Lung microvascular endothelial cell (primary cell): ENCODE results near the gene LRRFIP1. TPM values are rescaled to one million over a fixed set of nuclear protein-coding genes. Genes with fewer than 3 reads are reported as not detected.
"Not testable (repeated sequence)": the region's sequence is repeated elsewhere in the genome, so short reads cannot be mapped to it uniquely, and the experiment has no call there.

Source experiments
- DNase-seq, 2 donors: peaks; one replicate each; pipeline versions ENCODE4 v3.0.0 to v3.0.0-alpha.2; 2010; ENCODE audit warnings: low read depth in 2 of 2
- total RNA-seq: library from RNA; depleted of rRNA; stranded (reverse); fragments of >200 nt; gene quantifications from 2 replicates; pipeline ENCODE4 v1.2.1, GENCODE V29; 2014

LRRFIP1 gene
- total RNA-seq, 1 donor from 2014 or later, result 89.3 TPM

GRCh38 chr2:237766340-237766739 is 139.0 kb downstream of the LRRFIP1 start:
- DNase-seq, result peak in 1 of 2 donors; percentile 22

- no peak for DNase-seq
These were observed 145.1 kb downstream of the LRRFIP1 start for GRCh38 chr2:237772513-237772912.

- no peak for DNase-seq
These were observed 146.4 kb downstream of the LRRFIP1 start for GRCh38 chr2:237773826-237774225.

GRCh38 chr2:237774811-237775553 is 147.6 kb downstream of the LRRFIP1 start:
- DNase-seq, result peak; percentile 68 to 72

GRCh38 chr2:237779521-237779920 is 152.1 kb downstream of the LRRFIP1 start:
- DNase-seq, result no peak

GRCh38 chr2:237782181-237782580 is 154.8 kb downstream of the LRRFIP1 start:
- no peak for DNase-seq

GRCh38 chr2:237783678-237784077 is 156.3 kb downstream of the LRRFIP1 start:
- DNase-seq, result not testable (repeated sequence)

GRCh38 chr2:237786936-237787335 is 159.5 kb downstream of the LRRFIP1 start:
- DNase-seq, result no peak

GRCh38 chr2:237790353-237790752 is 163.0 kb downstream of the LRRFIP1 start:
- peak; percentile 63 to 78 for DNase-seq

GRCh38 chr2:237791977-237792727 is 164.8 kb downstream of the LRRFIP1 start:
- DNase-seq, result no peak

- DNase-seq, result no peak
These were observed 169.9 kb downstream of the LRRFIP1 start for GRCh38 chr2:237797253-237797652.

GRCh38 chr2:237798236-237799059 is 171.1 kb downstream of the LRRFIP1 start, which contains the start of gene RBM44:
RBM44 (plus strand) TSS chr2:237798779; CDS start chr2:237813610, 14,831 bp downstream.
- DNase-seq, result no peak

GRCh38 chr2:237799060-237799428 is 171.7 kb downstream of the LRRFIP1 start:
- no peak for DNase-seq

GRCh38 chr2:237801466-237801865 is 174.1 kb downstream of the LRRFIP1 start:
- no peak for DNase-seq

- peak; percentile 27 to 39 for DNase-seq
These were observed 178.9 kb downstream of the LRRFIP1 start for GRCh38 chr2:237806334-237806733.

GRCh38 chr2:237815637-237816036 is 188.2 kb downstream of the LRRFIP1 start:
- DNase-seq, result no peak

- no peak for DNase-seq
These were observed 189.1 kb downstream of the LRRFIP1 start for GRCh38 chr2:237816531-237816930.

GRCh38 chr2:237818066-237818473 is 190.7 kb downstream of the LRRFIP1 start:
- DNase-seq, result no peak

- peak in 1 of 2 donors; percentile 22 for DNase-seq
These were observed 191.8 kb downstream of the LRRFIP1 start for GRCh38 chr2:237819231-237819630.

GRCh38 chr2:237820421-237820820 is 193.0 kb downstream of the LRRFIP1 start:
- DNase-seq, result no peak

GRCh38 chr2:237823544-237823943 is 196.2 kb downstream of the LRRFIP1 start:
- DNase-seq, result no peak

GRCh38 chr2:237824085-237824484 is 196.7 kb downstream of the LRRFIP1 start:
- DNase-seq, result no peak
